Measurements from ENCODE around the gene BTBD19.

BTBD19 gene

DNA sequence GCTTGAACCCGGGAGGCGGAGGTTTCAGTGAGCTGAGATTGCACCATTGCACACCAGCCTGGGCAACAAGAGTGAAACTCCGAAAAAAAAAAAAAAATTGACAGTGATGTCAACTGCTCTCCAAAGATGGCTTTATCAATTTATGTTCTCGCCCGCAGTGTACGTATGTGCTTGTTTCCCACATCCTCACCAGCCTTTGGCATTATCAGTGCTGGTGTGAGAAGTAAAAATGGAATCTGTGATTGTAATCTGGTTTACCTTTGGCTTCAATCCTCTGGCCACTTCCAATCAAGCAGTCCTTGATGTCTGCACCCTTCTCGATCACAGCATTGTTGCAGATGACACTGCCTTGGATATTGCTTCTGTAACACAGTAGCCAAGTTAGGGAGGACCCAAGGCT lies 49.1 kb downstream of the BTBD19 start:
- no peak for DNase-seq (ENCODE audit: low spot score)

DNA sequence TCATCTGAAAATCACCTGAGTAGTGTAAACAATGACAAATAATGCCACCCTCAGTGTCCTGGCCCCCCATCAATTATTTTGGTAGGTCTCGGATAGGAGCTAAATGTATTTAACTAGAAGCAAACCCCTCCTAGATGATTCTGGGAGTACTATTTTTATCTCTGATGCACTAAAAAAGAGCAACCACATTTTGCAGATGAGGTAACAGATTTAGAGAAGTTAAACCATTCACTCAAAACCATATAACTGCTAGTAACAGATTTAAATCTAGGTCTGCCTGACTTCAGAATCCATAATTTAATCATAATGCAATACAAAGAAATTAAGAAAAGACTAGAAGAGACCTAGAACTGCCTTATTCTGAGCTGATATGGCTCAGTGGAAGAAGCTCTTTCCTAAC lies 52.0 kb downstream of the BTBD19 start:
- DNase-seq (ENCODE audit: low spot score), result no peak

GRCh38 chr1:44860891-44861425 lies 52.6 kb downstream of the BTBD19 start:
- no peak for DNase-seq (ENCODE audit: low spot score)

GRCh38 chr1:44862829-44863401 lies 54.6 kb downstream of the BTBD19 start:
- peak; percentile 34 for DNase-seq (ENCODE audit: low spot score)
